ENCODE measurements around the gene SERPINI1.

The SERPINI1 gene

GRCh38 chr3:167787440-167787839 is 51.9 kb downstream of the SERPINI1 start:
- no peaks in the 10 kb centered on the region for H3K9me3 ChIP-seq (ENCODE audit: control insufficient read depth, insufficient read depth, low read length)
- H3K27me3 ChIP-seq (ENCODE audit: control insufficient read depth, insufficient read depth, low read length): no peaks in the 10 kb centered on the region
- no peak overlapping the region for H3K9ac ChIP-seq (ENCODE audit: low read depth, low read length)
- no peak overlapping the region for H3K4me3 ChIP-seq (ENCODE audit: low read depth, low read length)
- H3K4me1 ChIP-seq (ENCODE audit: control insufficient read depth, insufficient read depth, low read length): no peaks in the 10 kb centered on the region
- no peak overlapping the region for H3K27ac ChIP-seq (ENCODE audit: low read depth, low read length)
- H3K36me3 ChIP-seq (ENCODE audit: control insufficient read depth, insufficient read depth, low read length): no peaks in the 10 kb centered on the region

- no peak overlapping the region for H3K27ac ChIP-seq (ENCODE audit: low read depth, low read length)
- no peak overlapping the region for H3K9ac ChIP-seq (ENCODE audit: low read depth, low read length)
- no peaks in the 10 kb centered on the region for H3K27me3 ChIP-seq (ENCODE audit: control insufficient read depth, insufficient read depth, low read length)
- no peaks in the 10 kb centered on the region for H3K9me3 ChIP-seq (ENCODE audit: control insufficient read depth, insufficient read depth, low read length)
- no peaks in the 10 kb centered on the region for H3K4me1 ChIP-seq (ENCODE audit: control insufficient read depth, insufficient read depth, low read length)
- H3K36me3 ChIP-seq (ENCODE audit: control insufficient read depth, insufficient read depth, low read length): no peaks in the 10 kb centered on the region
- no peak overlapping the region for H3K4me3 ChIP-seq (ENCODE audit: low read depth, low read length)
These were observed 62.9 kb downstream of the SERPINI1 start for GRCh38 chr3:167798443-167798842.

- Histone ChIP-seq H3K9me3 (ENCODE audit: control insufficient read depth, insufficient read depth, low read length) (no peaks in the 10 kb centered on the region), H3K36me3 (ENCODE audit: control insufficient read depth, insufficient read depth, low read length) (no peaks in the 10 kb centered on the region), H3K27me3 (ENCODE audit: control insufficient read depth, insufficient read depth, low read length) (no peaks in the 10 kb centered on the region), H3K9ac (ENCODE audit: low read depth, low read length) (no peak overlapping the region), H3K4me1 (ENCODE audit: control insufficient read depth, insufficient read depth, low read length) (no peaks in the 10 kb centered on the region), H3K4me3 (ENCODE audit: low read depth, low read length) (no peak overlapping the region), H3K27ac (ENCODE audit: low read depth, low read length) (no peak overlapping the region)
These were observed 73.4 kb downstream of the SERPINI1 start for GRCh38 chr3:167808910-167809309.

- H3K27me3 ChIP-seq (ENCODE audit: control insufficient read depth, insufficient read depth, low read length): no peaks in the 10 kb centered on the region
- no peaks in the 10 kb centered on the region for H3K36me3 ChIP-seq (ENCODE audit: control insufficient read depth, insufficient read depth, low read length)
- no peak overlapping the region for H3K4me3 ChIP-seq (ENCODE audit: low read depth, low read length)
- H3K9me3 ChIP-seq (ENCODE audit: control insufficient read depth, insufficient read depth, low read length): no peaks in the 10 kb centered on the region
- no peaks in the 10 kb centered on the region for H3K4me1 ChIP-seq (ENCODE audit: control insufficient read depth, insufficient read depth, low read length)
- no peak overlapping the region for H3K9ac ChIP-seq (ENCODE audit: low read depth, low read length)
- H3K27ac ChIP-seq (ENCODE audit: low read depth, low read length): no peak overlapping the region
These were observed 74.7 kb downstream of the SERPINI1 start for GRCh38 chr3:167810236-167810635.

- H3K4me3 ChIP-seq (ENCODE audit: low read depth, low read length): no peak overlapping the region
- no peaks in the 10 kb centered on the region for H3K9me3 ChIP-seq (ENCODE audit: control insufficient read depth, insufficient read depth, low read length)
- no peaks in the 10 kb centered on the region for H3K27me3 ChIP-seq (ENCODE audit: control insufficient read depth, insufficient read depth, low read length)
- no peak overlapping the region for H3K27ac ChIP-seq (ENCODE audit: low read depth, low read length)
- no peaks in the 10 kb centered on the region for H3K36me3 ChIP-seq (ENCODE audit: control insufficient read depth, insufficient read depth, low read length)
- H3K9ac ChIP-seq (ENCODE audit: low read depth, low read length): no peak overlapping the region
- H3K4me1 ChIP-seq (ENCODE audit: control insufficient read depth, insufficient read depth, low read length): no peaks in the 10 kb centered on the region
These were observed 75.5 kb downstream of the SERPINI1 start for GRCh38 chr3:167811031-167811430.

GRCh38 chr3:167813169-167814123 is 77.9 kb downstream of the SERPINI1 start:
- Histone ChIP-seq H3K27ac (ENCODE audit: low read depth, low read length) (no peak overlapping the region), H3K9ac (ENCODE audit: low read depth, low read length) (no peak overlapping the region)

GRCh38 chr3:167814441-167814951 is 79.0 kb downstream of the SERPINI1 start:
- Histone ChIP-seq H3K27me3 (ENCODE audit: control insufficient read depth, insufficient read depth, low read length) (no peaks in the 10 kb centered on the region), H3K36me3 (ENCODE audit: control insufficient read depth, insufficient read depth, low read length) (no peaks in the 10 kb centered on the region), H3K9me3 (ENCODE audit: control insufficient read depth, insufficient read depth, low read length) (no peaks in the 10 kb centered on the region), H3K4me1 (ENCODE audit: control insufficient read depth, insufficient read depth, low read length) (no peaks in the 10 kb centered on the region), H3K27ac (ENCODE audit: low read depth, low read length) (no peak overlapping the region), H3K4me3 (ENCODE audit: low read depth, low read length) (no peak overlapping the region), H3K9ac (ENCODE audit: low read depth, low read length) (no peak overlapping the region)

More at GRCh38 chr3:167813169-167814123, 77.9 kb downstream of the SERPINI1 start:
- H3K27me3 ChIP-seq (ENCODE audit: control insufficient read depth, insufficient read depth, low read length): no peaks in the 10 kb centered on the region
- no peaks in the 10 kb centered on the region for H3K4me1 ChIP-seq (ENCODE audit: control insufficient read depth, insufficient read depth, low read length)
- H3K4me3 ChIP-seq (ENCODE audit: low read depth, low read length): no peak overlapping the region
- no peaks in the 10 kb centered on the region for H3K36me3 ChIP-seq (ENCODE audit: control insufficient read depth, insufficient read depth, low read length)
- H3K9me3 ChIP-seq (ENCODE audit: control insufficient read depth, insufficient read depth, low read length): no peaks in the 10 kb centered on the region

- H3K27ac ChIP-seq (ENCODE audit: low read depth, low read length): no peak overlapping the region
- H3K27me3 ChIP-seq (ENCODE audit: control insufficient read depth, insufficient read depth, low read length): no peaks in the 10 kb centered on the region
- H3K4me3 ChIP-seq (ENCODE audit: low read depth, low read length): no peak overlapping the region
- H3K36me3 ChIP-seq (ENCODE audit: control insufficient read depth, insufficient read depth, low read length): no peaks in the 10 kb centered on the region
- no peak overlapping the region for H3K9ac ChIP-seq (ENCODE audit: low read depth, low read length)
- H3K9me3 ChIP-seq (ENCODE audit: control insufficient read depth, insufficient read depth, low read length): no peaks in the 10 kb centered on the region
- H3K4me1 ChIP-seq (ENCODE audit: control insufficient read depth, insufficient read depth, low read length): no peaks in the 10 kb centered on the region
These were observed 81.4 kb downstream of the SERPINI1 start for GRCh38 chr3:167816953-167817352.

- no peak overlapping the region for H3K9ac ChIP-seq (ENCODE audit: low read depth, low read length)
- no peaks in the 10 kb centered on the region for H3K27me3 ChIP-seq (ENCODE audit: control insufficient read depth, insufficient read depth, low read length)
- H3K4me3 ChIP-seq (ENCODE audit: low read depth, low read length): no peak overlapping the region
- no peak overlapping the region for H3K27ac ChIP-seq (ENCODE audit: low read depth, low read length)
- no peaks in the 10 kb centered on the region for H3K9me3 ChIP-seq (ENCODE audit: control insufficient read depth, insufficient read depth, low read length)
- no peaks in the 10 kb centered on the region for H3K4me1 ChIP-seq (ENCODE audit: control insufficient read depth, insufficient read depth, low read length)
- no peaks in the 10 kb centered on the region for H3K36me3 ChIP-seq (ENCODE audit: control insufficient read depth, insufficient read depth, low read length)
These were observed 84.8 kb downstream of the SERPINI1 start for GRCh38 chr3:167820102-167820865.

GRCh38 chr3:167821248-167821805 is 85.8 kb downstream of the SERPINI1 start:
- H3K27me3 ChIP-seq (ENCODE audit: control insufficient read depth, insufficient read depth, low read length): no peaks in the 10 kb centered on the region
- no peaks in the 10 kb centered on the region for H3K36me3 ChIP-seq (ENCODE audit: control insufficient read depth, insufficient read depth, low read length)
- H3K9ac ChIP-seq (ENCODE audit: low read depth, low read length): no peak overlapping the region
- no peak overlapping the region for H3K27ac ChIP-seq (ENCODE audit: low read depth, low read length)
- no peaks in the 10 kb centered on the region for H3K9me3 ChIP-seq (ENCODE audit: control insufficient read depth, insufficient read depth, low read length)
- no peaks in the 10 kb centered on the region for H3K4me1 ChIP-seq (ENCODE audit: control insufficient read depth, insufficient read depth, low read length)
- no peak overlapping the region for H3K4me3 ChIP-seq (ENCODE audit: low read depth, low read length)
